Amniotic stem cell (primary cell): ENCODE data around the gene TLE3.
"Not testable (repeated sequence)": the region's sequence is repeated elsewhere in the genome, so short reads cannot be mapped to it uniquely, and the experiment has no call there.

ENCODE experiments used
- DNase-seq: peaks from one replicate; lab custom pipeline; 2025; lab: John Stamatoyannopoulos, UW

TLE3 gene

DNA sequence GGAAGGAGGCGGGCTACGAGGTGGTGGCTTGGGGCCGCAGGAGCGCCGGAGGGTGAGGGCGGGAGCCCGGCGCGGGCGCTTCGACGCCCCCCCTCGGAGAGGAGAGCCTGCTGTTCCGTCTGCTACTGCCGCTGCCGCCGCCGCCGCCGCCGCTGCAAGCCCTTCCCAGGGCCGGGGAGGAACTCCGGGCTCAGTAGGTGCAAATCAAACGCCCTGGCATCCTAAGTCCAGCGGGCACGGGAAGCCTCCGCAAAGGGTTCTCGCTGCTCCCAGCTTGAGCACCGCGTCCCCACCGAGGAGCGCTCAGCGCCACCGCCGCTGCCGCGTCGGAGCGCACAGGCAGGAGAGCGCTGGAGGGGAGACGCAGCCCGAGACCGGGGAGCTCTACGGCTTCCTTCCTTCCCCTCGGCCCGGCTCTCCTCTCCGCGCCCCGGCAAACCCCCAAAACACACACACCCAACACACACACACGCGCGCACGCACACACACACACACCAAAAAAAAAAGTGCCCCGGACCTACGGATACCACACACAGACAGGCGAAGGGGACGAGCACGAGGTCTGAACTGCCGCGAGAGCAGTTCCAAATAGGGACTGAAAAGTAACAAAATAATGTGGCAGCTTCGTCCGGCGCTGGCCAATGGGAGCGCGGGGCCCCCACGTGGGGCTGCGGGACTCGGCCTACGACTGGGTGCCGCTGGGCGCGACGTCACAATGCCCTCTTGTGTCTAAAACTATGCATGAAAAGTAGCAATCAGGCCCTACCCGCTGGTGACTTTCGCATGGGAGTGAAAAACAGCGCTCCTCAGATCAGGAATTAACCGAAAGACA, at the start of gene TLE3:
Gene TLE3, minus strand, starts transcription at position 597 of the 832 bp plus-strand sequence. CDS start 1,119 bp downstream, outside the sequence.
- DNase-seq = peak; percentile 96

DNA sequence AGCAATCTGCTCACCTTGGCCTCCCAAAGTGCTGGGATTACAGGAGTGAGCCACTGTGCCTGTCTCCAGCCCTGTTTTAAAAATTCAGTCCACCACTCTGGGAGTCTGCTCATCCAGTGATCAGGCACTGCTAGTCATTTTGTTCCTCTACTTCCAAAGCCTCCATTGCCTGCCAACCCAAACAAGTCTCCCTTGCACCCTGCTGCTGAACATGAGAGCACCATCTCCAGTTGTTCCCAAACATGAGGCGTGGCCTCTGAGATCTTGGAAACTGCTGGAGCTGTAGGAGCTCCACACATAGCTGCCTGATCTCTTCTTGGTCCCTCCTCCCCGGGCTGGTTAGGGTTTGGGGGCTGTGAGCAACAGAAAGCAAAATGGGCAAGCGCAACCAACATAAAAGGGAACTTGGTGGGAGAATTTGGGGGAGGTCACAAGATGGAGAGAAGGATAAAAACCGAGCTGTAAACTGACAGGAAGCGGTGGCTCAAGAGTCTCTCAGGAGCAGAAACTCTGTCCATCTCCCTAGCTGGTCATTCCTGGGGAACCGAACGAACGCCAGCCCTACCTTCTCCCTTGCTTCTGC, 49.6 kb upstream of the TLE3 start:
- DNase-seq = no peak

DNA sequence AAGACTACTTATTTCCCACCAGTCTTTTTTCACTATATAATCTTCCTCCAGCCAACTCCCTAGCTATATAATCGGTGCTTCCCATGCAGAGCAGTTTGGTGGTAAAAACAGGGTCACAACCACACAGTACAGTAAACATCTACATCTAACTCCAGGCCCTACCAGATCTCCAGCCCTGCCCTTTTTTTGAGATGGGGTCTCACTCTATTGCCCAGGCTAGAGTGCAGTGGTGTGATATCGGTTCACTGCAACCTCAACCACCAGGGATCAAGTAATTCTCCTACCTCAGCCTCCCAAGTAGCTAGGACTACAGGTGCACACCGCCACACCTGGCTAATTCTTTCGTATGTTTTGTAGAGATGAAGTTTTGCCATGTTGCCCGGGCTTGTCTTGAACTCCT, 49.1 kb upstream of the TLE3 start:
- no peak for DNase-seq

DNA sequence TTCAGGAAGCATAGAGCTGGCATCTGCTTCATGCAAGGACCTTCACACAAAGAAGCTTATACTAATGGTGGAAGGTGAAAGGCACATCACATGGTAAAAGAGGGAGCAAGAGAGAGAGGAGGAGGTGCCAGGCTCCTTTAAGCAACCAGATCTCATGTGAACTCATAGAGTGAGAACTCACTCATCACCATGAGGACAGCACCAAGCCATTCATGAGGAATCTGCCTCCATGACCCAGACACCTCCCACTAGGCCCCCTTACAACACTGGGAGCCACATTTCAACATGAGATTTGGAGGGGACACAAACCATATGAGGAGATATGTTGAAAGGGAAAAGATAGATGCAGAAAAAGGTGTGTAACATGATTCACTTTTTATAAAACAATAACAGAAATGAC, 48.4 kb upstream of the TLE3 start:
- DNase-seq = no peak

GRCh38 chr15:70145261-70145660, 47.5 kb upstream of the TLE3 start:
- no peak for DNase-seq

- no peak for DNase-seq
These were observed 44.8 kb upstream of the TLE3 start for GRCh38 chr15:70142322-70143191.

GRCh38 chr15:70142072-70142321, 44.3 kb upstream of the TLE3 start:
- DNase-seq = no peak

DNA sequence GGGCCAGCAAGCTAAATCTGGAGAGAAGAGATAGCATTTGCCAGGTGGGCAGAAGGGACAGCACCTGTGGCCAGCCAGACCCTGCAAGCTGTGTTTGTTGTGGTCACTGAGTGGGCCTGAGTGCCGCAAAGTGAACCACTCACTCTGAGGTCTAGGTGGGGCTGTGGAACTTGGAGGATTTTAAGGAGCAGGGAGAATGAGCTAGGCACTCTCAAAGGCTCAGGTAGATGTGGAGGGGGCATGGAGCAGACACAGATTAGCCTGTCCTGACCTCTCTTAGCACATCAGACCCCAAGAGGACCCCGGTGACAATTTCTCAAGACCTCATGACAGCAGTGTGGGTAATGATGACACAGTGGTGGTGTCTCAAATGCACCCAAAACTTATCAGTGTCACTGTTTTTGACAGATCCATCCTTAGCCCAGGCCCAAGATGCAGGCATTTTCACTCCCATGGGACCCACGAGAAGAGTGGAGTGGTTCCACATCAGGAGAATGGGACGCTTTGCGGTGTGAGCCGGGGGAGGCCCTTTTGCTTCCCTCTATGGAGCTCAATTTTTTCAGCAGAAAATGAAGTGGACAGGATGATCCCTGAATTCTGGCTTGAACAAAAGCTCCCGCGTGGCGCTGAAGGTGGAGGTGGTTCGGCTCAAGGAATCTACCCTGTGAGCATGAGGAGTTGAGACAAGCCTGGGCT, 43.8 kb upstream of the TLE3 start:
- no peak for DNase-seq

GRCh38 chr15:70140543-70141375, 43.0 kb upstream of the TLE3 start:
- DNase-seq = no peak

- no peak for DNase-seq
These were observed 42.4 kb upstream of the TLE3 start for GRCh38 chr15:70140025-70140542.

DNA sequence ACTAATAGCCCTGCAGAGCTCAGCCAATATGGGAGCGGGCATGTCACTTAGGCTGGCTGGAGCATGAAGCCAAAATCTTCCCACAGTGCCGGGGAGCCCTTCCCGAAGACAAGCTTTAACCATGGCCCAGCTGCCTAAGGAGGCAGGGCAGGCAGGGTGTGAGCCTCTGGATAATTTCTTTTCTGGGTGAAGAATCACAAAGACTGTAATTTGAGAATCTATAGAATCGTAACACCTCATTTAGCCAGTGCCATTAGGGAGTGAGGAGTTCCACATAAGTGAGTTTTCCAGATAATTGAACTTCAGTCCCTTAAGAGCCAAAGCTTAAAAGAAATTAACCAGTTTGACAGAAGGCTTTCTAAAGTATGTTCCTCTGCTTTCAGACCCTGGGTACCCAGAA, 40.2 kb upstream of the TLE3 start:
- DNase-seq = no peak

GRCh38 chr15:70137021-70137420, 39.3 kb upstream of the TLE3 start:
- DNase-seq = not testable (repeated sequence)

GRCh38 chr15:70133781-70134421, 36.2 kb upstream of the TLE3 start:
- DNase-seq = no peak

- no peak for DNase-seq
These were observed 35.6 kb upstream of the TLE3 start for GRCh38 chr15:70133296-70133695.

DNA sequence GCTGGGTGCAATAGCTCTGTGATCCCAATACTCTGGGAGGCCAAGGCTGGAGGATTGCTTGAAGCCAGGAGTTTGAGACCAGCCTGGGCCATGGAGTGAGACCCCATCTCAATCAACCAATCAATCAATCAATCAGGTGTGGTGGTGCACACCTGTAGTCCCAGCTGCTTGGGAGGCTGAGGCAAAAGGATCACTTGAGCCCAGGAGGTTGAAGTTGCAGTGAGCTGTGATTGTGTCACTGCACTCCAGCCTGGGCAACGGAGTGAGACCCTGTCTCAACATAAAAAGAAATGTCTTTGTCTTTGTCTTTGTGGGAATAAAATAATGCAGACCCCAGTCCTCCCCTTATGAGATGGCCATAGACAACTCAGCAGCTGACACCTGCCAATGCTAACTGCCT, 34.9 kb upstream of the TLE3 start:
- DNase-seq = no peak

GRCh38 chr15:70132139-70132538, 34.4 kb upstream of the TLE3 start:
- DNase-seq = no peak

DNA sequence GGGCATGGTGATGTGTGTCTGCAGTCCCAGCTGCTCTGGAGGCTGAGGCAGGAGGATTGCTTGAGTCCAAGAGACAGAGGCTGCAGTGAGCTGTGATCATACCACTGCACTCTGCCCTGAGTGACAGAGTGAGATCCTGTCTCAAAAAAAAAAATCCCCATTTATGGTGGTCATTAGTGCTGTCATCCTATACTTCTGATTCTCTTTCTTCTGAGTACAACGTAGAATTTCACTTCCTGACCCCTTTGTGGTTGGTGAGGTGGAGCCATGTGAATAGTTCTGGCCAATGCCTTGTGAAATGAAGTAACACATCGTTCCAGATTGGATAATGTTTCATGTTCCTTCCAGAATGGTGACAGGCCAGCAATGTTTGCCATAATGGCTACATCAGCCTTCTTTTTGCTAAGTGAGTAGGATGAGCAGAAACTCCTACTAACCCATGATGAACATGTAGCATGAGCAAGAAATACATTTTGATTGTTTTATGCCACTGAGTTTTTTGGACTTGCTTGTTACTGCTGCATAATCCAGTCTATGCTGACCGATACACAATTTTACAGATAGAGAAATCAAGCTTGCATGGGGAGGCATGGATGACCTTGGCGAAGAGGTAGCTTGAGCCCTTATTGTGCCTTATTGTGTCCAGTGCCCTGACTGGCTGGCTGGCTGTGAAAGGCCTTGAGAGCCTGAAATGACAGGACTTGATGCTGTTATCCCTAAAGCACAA, 30.9 kb upstream of the TLE3 start:
- DNase-seq = no peak

- no peak for DNase-seq
These were observed 30.2 kb upstream of the TLE3 start for GRCh38 chr15:70127770-70128413.

DNA sequence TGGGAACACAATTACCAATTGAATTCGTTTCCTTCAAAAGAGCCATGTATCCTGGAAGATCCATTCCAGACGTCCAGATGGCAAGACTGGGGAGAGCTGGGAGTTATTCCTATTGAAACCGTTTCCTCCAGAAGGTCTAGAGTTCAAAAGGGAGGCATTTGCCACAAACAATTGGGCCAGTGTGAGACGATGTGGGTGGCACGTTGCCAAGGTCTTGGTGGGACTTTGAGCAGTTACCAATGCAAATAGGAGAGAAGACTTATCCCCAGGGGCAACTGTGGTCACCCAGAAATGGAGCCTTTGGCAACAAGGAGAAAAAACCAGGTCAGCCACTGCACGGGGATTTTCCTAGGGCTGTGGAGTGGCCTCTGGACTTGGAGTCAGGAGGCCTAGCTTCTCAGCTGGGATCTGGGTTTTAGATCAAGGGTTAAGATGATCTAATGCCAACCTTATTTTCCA, 29.6 kb upstream of the TLE3 start:
- DNase-seq = no peak
